ENCODE data around the gene CNNM3.

Gene CNNM3

GRCh38 chr2:96866986-96867755, 51.1 kb downstream of the CNNM3 start:
- no peak for DNase-seq

DNA sequence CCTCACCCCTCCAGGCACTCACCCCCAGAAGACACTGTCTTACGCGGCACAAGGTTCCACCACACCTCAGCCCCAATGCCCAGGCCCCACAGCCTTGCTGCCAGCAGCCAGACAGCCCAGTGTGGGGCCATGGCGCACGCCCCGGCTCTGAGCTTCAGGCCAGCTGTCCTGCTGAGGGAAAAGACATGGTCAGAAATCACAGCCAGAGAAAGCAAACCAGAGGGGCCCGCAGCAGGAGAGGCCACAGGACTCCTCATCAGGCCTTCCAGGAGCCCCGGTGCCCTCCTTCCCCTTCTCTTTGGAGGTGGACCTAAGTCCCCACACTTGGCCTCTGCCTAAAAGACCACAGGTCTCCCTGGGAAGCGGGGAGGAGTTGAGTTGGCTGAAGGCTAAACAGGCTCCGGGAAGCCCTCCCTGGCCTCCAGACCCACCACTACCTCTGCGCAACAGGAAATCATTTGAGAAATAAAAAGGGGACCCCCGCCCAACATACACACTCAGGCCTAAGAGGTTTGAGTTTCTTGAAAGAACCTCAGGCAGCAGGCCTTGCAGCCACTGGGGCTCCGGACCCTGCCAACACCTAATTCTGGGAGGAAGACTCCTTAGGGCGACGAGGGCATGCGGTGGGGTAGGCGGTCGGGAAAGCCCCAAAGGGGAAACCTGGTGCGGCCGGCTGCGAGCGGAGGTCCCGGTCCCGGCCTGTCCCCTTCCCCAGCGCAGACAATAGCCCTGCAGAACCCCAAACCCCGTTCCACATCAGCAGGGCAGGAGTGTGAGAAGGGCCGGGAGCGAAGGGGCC, 51.9 kb downstream of the CNNM3 start:
- no peak for DNase-seq

GRCh38 chr2:96868555-96869280, 52.6 kb downstream of the CNNM3 start:
- DNase-seq: peak; percentile 81

- no peak for DNase-seq
Measured at GRCh38 chr2:96869281-96869821, 53.3 kb downstream of the CNNM3 start.

- DNase-seq: peak; percentile 63
Measured at GRCh38 chr2:96869822-96870625, 54.0 kb downstream of the CNNM3 start, which contains the start of gene SEMA4C. SEMA4C (minus strand) TSS chr2:96870080; CDS start chr2:96867886, 2,194 bp downstream.

- peak; percentile 69 for DNase-seq
Measured at GRCh38 chr2:96870626-96871255, 54.7 kb downstream of the CNNM3 start.

- no peak for DNase-seq
Measured at GRCh38 chr2:96872591-96873349, 56.7 kb downstream of the CNNM3 start.

DNA sequence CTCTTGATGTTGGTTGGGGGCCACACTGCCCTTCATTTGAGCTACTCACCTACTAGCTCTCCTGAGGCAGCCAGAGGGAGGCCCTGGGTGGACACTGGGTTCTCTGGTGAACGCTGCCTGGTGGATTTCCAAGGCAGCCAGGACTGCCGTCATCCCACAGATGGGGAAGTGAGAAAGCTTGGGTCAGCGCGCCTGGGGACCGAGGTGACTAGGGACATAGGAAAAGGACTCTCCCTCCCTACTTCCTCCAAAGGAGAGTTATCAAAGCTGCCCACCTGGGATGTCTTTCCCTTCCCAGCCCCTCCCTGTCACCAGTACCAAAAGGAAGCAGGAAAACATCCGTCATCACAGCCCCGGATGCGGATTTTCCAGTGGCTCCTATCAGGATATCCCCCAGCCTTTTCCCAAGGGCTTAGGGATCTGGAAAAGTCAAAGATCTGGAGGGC, 57.6 kb downstream of the CNNM3 start:
- DNase-seq: no peak

- peak; percentile 46 for DNase-seq
Measured at GRCh38 chr2:96874198-96874831, 58.2 kb downstream of the CNNM3 start.

GRCh38 chr2:96875498-96876268, 59.6 kb downstream of the CNNM3 start:
- no peak for DNase-seq

DNA sequence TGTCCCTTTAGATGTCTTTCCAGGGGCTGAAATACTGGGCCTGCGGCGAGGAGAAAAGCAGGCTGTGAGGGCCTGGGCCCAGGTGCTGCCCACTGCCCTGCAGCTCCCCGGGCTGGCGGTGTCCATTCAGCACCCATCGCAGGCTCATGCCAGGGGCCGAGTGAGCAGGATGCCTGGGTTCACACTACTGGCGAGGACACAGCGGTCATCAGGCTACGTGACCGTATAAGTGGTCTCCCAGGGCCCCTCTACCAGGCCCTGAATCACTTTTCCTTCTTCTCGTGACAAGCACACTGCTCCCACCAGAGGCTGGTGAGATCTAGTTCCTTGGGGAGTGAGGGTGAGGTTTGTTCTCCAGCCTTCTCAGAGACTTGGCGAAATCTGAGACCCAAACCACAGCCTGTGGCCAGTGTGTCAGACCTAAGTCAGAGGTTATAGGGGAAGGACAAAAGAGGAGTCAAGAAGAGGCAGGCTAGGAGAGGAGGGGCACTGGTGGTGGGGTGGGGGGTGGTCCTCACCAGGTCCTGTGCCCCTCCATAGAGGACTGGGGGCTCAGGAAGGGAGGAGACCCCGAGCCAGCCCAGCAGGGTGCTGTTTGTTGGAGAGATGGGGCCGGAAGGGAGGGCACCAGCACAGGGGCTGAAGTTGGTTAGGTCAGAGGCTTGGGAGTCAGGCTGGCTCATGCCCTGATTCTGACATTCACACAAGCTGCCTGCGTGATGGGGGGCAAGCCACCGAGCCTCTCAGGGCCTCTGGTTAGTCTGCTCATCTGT, 60.4 kb downstream of the CNNM3 start:
- no peak for DNase-seq

DNA sequence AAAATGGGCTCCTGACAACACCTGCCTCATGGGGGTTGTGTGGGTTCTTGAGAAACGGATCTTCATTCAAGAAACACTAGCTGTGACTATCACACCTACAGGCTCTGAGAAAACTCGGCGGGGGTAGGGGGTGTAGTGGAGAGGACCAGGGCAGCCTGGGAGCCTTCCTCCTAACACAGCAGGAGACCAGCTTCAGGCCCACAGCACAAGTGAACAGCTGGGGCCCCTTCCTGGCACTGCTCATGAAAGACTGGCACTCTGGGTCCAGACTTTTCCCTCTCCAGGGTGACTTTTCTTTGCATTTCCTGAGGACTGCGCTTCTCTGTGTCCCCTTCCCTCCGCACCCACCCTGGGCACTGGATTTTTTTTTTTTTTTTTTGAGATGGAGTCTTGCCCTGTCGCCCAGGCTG, 61.0 kb downstream of the CNNM3 start:
- no peak for DNase-seq

GRCh38 chr2:96877631-96878092, 61.6 kb downstream of the CNNM3 start:
- no peak for DNase-seq

DNA sequence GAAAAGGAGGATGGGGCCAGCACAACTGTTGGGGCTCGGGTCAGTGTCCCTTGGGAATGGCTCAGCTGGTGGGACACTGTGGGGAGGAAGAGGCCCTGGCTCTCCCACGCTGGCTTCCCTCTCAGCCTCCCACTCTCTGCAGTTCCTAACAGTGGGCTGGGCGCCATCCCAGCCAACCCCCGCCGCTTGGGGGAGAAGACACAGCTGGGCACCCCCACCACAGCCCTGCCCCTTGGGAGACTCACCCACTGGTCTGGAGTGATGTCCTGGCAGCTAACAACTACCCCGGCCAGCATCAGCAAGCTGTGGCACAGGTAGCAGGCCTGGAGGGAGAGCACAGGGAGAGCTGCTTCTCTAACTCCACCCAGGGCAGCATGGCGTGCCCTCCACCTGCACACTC, 62.1 kb downstream of the CNNM3 start:
- DNase-seq: no peak

DNA sequence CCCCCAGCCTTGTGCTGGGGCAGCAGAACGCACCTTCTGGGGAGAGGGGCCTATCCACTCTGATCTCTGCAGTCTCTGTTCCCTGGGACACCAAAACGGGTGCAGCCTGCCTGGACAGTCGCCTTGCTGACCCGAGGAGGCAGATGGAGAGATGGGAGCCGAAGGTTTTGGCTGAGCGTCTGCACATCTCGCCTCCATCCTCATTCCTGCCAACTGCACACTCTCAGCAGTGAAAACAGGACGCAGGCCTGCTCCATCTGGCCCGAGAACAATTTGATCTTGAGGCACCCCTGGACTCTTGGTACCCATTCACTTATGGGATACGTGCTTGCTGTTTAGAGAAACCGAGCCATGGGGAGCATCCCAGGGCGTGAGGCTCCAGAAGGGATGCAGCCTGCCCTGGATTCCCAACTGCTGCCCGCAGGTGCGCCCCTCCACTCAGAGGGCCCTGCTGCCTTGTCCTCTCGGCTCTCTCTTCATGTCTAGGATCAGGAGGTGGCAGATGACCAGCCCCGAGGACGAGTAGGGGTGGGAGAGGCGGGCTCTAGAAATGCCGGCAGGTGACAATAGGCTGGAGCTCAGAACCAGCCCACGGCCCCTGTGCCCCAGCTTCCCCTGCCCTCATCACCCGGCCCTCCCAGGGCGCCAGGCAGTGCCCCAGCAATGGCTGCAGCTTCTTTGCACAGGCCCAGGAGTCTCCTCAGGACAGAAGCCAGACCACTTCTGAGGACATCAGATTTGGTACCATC, 62.9 kb downstream of the CNNM3 start:
- no peak for DNase-seq

DNA sequence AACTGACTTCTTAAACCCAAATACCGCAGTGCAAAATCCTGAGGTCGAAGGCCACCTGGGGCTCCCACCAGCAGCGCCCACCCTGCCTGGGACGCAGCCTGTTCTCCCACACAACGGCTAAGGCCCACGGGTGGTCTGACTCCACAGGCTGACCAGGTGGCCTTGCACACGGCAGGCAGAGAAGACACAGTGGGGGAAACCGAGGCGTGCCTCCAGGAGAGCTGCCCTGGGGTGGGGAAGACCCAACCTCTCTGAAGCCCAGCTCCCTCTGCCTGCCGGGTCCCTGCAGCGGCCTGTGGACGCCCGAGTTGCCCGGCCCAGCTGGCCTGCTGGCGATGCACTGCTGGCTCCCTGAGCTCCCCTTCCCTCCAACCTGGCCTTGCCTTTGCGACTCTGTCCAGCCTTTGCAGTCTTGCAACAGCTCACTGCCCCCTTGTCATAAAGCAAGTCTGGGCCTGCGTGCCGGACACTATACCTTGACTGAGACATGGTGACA, 63.5 kb downstream of the CNNM3 start:
- DNase-seq: no peak

DNA sequence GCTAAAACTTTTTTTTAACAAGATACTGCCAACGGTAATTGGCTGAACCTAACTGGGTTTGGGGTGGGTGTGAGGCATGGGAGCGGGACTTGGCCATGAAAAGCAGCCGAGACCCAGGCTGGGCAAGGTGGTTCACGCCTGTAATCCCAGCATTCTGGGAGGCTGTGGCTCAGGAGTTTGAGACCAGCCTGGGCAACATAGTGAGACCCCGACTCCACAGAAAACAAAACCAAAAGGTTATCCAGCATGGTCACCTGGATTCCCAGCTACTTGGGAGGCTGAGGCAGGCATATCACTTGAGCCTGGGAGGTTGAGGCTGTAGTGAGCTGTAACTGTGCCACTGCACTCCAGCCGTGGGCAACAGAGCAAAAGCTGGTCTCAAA, 64.8 kb downstream of the CNNM3 start:
- no peak for DNase-seq

Measured in stimulated activated CD8-positive, alpha-beta memory T cell treated with anti-CD3 and anti-CD28 coated beads, Interleukin-4, amount 100 ng/mL, for 48 hours (primary cell).